ENCODE results near the gene STYXL2. TPM values are rescaled to one million over a fixed set of nuclear protein-coding genes. Genes with fewer than 3 reads are reported as not detected.

The STYXL2 gene
- total RNA-seq, 1 donor from 2014 or later: not detected

DNA sequence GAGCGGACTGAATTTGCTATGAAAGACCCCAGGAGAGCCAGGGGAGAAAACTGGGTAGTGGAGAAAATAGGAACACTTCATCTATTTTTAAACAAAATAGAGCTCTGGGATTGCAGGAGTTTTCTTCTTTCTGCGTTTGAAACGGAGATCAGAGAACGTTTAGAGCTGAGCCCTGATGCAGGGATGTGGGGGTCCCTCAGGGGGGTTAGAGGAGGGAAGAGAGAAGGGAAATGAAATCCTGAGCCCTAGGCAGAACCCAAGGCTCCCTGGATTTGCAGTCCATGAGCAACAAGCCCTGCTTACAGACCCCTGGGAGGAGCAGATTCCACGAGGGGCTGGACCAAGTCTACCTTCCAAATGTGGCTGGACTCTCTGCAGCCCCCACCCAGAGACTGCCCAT is 21.8 kb downstream of the STYXL2 start:
- TF ChIP-seq, protein P1, sequence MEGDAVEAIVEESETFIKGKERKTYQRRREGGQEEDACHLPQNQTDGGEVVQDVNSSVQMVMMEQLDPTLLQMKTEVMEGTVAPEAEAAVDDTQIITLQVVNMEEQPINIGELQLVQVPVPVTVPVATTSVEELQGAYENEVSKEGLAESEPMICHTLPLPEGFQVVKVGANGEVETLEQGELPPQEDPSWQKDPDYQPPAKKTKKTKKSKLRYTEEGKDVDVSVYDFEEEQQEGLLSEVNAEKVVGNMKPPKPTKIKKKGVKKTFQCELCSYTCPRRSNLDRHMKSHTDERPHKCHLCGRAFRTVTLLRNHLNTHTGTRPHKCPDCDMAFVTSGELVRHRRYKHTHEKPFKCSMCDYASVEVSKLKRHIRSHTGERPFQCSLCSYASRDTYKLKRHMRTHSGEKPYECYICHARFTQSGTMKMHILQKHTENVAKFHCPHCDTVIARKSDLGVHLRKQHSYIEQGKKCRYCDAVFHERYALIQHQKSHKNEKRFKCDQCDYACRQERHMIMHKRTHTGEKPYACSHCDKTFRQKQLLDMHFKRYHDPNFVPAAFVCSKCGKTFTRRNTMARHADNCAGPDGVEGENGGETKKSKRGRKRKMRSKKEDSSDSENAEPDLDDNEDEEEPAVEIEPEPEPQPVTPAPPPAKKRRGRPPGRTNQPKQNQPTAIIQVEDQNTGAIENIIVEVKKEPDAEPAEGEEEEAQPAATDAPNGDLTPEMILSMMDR (IDR thresholded peaks at IDR 0.05; ENCODE audit: unreplicated experiment): no peak
- no peak overlapping the region for H3K4me3 Mint-ChIP-seq (ENCODE audit: low read depth)
- H3K27ac Mint-ChIP-seq: no peak overlapping the region
- peaks cover 2% of the 10 kb centered on the region for H3K4me1 Mint-ChIP-seq (ENCODE audit: low read depth)
- H3K36me3 Mint-ChIP-seq (ENCODE audit: insufficient read depth): no peaks in the 10 kb centered on the region
- no peak for DNase-seq (ENCODE audit: low spot score, unreplicated experiment)
- peaks cover 29% of the 10 kb centered on the region for H3K27me3 Mint-ChIP-seq
- H3K9me3 Mint-ChIP-seq (ENCODE audit: low read depth): peaks cover 3% of the 10 kb centered on the region

DNA sequence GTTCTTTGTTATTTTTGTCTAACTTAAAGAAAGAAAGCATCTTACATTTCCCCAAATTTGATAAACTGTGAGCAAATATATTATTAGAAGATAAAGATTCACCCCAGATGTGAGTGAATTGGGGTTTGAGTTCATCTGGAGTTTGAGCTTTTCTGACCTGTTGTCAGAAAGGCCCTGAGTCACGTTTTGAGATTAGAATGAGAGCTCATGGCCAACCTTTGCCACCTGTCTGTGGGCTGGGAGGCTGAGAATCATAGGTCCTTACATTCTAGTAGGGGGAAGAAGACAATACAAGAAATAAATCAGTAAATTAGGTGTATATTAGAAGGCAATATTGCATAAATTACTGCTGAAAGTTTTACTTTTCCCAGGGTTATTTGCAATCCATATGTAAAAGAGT is 22.3 kb downstream of the STYXL2 start:
- no peak overlapping the region for H3K4me3 Mint-ChIP-seq (ENCODE audit: low read depth)
- H3K9me3 Mint-ChIP-seq (ENCODE audit: low read depth): no peaks in the 10 kb centered on the region
- no peak for DNase-seq (ENCODE audit: low spot score, unreplicated experiment)
- peaks cover 32% of the 10 kb centered on the region for H3K27me3 Mint-ChIP-seq
- no peak overlapping the region for H3K27ac Mint-ChIP-seq
- TF ChIP-seq, protein P1 (IDR thresholded peaks at IDR 0.05; ENCODE audit: unreplicated experiment): no peak
- no peaks in the 10 kb centered on the region for H3K36me3 Mint-ChIP-seq (ENCODE audit: insufficient read depth)
- peaks cover 2% of the 10 kb centered on the region for H3K4me1 Mint-ChIP-seq (ENCODE audit: low read depth)

DNA sequence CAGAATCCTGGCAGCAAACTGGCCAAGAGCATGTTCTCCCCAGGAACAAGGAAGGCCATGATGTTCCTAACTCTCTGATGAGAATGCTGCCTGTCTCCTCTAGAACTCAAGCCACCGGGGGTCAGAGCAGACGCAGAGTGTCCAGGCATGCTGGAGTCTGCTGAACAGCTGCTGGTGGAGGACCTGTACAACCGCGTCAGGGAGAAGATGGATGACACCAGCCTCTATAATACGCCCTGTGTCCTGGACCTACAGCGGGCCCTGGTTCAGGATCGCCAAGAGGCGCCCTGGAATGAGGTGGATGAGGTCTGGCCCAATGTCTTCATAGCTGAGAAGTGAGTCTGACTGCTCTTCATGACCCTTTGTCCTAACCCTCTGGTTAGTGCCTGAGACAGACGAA is 23.4 kb downstream of the STYXL2 start:
- TF ChIP-seq, protein P1 (IDR thresholded peaks at IDR 0.05; ENCODE audit: unreplicated experiment): no peak

DNA sequence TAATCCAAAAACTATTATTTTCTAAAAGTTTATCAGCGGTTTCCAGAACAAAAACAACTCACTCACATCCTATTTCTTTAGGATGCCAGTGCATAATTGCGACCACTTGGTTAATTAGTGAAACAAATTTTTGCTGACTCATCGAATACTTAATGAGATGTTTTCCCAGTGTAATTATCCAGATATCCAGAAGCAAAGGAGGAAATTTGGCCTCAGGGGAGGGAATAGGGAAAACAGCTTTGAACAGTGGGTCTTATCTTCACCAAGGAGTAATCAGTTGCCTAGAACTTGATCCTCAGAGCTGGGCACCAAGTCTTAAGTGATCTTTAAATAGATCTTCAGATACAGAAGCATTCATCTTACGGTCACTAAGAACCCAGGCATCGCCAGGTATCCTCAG is 24.3 kb downstream of the STYXL2 start:
- Mint-ChIP-seq H3K4me3 (ENCODE audit: low read depth) (no peak overlapping the region), H3K9me3 (ENCODE audit: low read depth) (no peaks in the 10 kb centered on the region), H3K4me1 (ENCODE audit: low read depth) (peaks cover 2% of the 10 kb centered on the region), H3K27me3 (peaks cover 49% of the 10 kb centered on the region), H3K27ac (no peak overlapping the region), H3K36me3 (ENCODE audit: insufficient read depth) (no peaks in the 10 kb centered on the region)
- DNase-seq (ENCODE audit: low spot score, unreplicated experiment): no peak
- TF ChIP-seq, protein P1 (IDR thresholded peaks at IDR 0.05; ENCODE audit: unreplicated experiment): no peak

More for the DNA sequence above, 23.4 kb downstream of the STYXL2 start:
- Mint-ChIP-seq H3K36me3 (ENCODE audit: insufficient read depth) (no peaks in the 10 kb centered on the region), H3K27me3 (peaks cover 41% of the 10 kb centered on the region), H3K4me1 (ENCODE audit: low read depth) (peaks cover 2% of the 10 kb centered on the region), H3K27ac (no peak overlapping the region), H3K9me3 (ENCODE audit: low read depth) (no peaks in the 10 kb centered on the region), H3K4me3 (ENCODE audit: low read depth) (no peak overlapping the region)
- no peak for DNase-seq (ENCODE audit: low spot score, unreplicated experiment)

DNA sequence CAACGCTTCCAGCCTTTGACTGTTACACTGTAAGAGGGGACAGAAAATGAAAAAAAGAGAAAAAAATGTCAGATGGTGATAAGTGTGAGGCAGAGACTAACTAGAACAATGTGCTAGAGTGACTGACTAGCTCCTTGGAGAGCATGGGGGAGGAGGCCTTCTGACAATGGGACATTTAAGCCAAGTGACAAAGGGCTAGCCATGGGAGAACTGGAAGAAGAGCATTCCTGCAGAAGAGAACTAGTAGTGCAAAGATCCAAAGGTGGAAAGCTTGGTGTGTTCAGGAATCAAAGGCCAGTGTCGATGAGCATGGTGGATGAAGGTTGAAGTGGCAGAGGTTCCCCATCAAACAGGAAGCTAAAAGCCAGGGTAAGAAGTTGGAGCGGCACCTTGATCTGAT is 25.8 kb downstream of the STYXL2 start:
- DNase-seq (ENCODE audit: low spot score, unreplicated experiment): no peak
- H3K9me3 Mint-ChIP-seq (ENCODE audit: low read depth): no peaks in the 10 kb centered on the region
- TF ChIP-seq, protein P1 (IDR thresholded peaks at IDR 0.05; ENCODE audit: unreplicated experiment): no peak
- H3K4me3 Mint-ChIP-seq (ENCODE audit: low read depth): no peak overlapping the region
- no peak overlapping the region for H3K27ac Mint-ChIP-seq
- H3K36me3 Mint-ChIP-seq (ENCODE audit: insufficient read depth): no peaks in the 10 kb centered on the region
- peaks cover 2% of the 10 kb centered on the region for H3K4me1 Mint-ChIP-seq (ENCODE audit: low read depth)
- peaks cover 52% of the 10 kb centered on the region for H3K27me3 Mint-ChIP-seq
